IMR-90 (cell line): ENCODE data around the gene APIP. TPM values are rescaled to one million over a fixed set of nuclear protein-coding genes. Genes with fewer than 3 reads are reported as not detected.

Source experiments
- ATAC-seq: fragments of 200-7000 bp; cut with Tn5 transposase; 2 replicates; pipeline ENCODE4 v1.9.1; 2020; ENCODE audit warnings: low read depth, mild to moderate bottlenecking, moderate library complexity
- BruUV-seq: library from RNA; stranded (reverse); fragments of 400-500 nt; replicated peaks from 2 replicates; lab custom pipeline; 2021; lab: Mats Ljungman, UMichigan
- CTCF ChIA-PET: fragments of 300-600 bp; formaldehyde crosslinking; extraction: SDS; loops from one replicate; lab custom pipeline; 2021; ENCODE audit warnings: antibody characterized with exemption; lab: Yijun Ruan, JAX
- POLR2A ChIA-PET: fragments of 300-600 bp; sonication (Branson Sonifier 250); formaldehyde crosslinking; loops from one replicate; lab custom pipeline; 2022; ENCODE audit warnings: antibody characterized with exemption; ENCODE audit not compliant: unreplicated experiment; lab: Charles Lee
- DNase-seq: peaks from one replicate; pipeline ENCODE4 v3.0.0; 2013
- H2AFZ ChIP-seq: replicated peaks from 2 replicates; pipeline ENCODE3; 2013; ENCODE audit warnings: low read length, mild to moderate bottlenecking; ENCODE audit not compliant: poor library complexity
- H2AK5ac ChIP-seq: 2 replicates; pipeline ENCODE4 v1.6.1; 2013; ENCODE audit warnings: low read depth, low read length, inconsistent platforms
- H2AK9ac ChIP-seq: replicated peaks from 2 replicates; pipeline ENCODE3; 2013; ENCODE audit warnings: mild to moderate bottlenecking, low read depth, low read length, moderate library complexity; ENCODE audit not compliant: poor library complexity
- H2BK120ac ChIP-seq: 2 replicates; pipeline ENCODE4 v1.6.1; 2013; ENCODE audit warnings: low read depth, low read length, inconsistent platforms
- H2BK15ac ChIP-seq: 3 replicates; pipeline ENCODE4 v1.6.1; 2013; ENCODE audit warnings: low read depth, low read length, inconsistent platforms
- H2BK20ac ChIP-seq: 2 replicates; pipeline ENCODE4 v1.6.1; 2013; ENCODE audit warnings: low read depth, mild to moderate bottlenecking, inconsistent platforms, low read length, moderate library complexity
- H2BK5ac ChIP-seq: 2 replicates; pipeline ENCODE4 v1.6.1; 2013; ENCODE audit warnings: mild to moderate bottlenecking, low read depth, low read length, inconsistent platforms; ENCODE audit not compliant: poor library complexity, severe bottlenecking
- H3K14ac ChIP-seq: replicated peaks from 2 replicates; pipeline ENCODE4 v1.6.1; 2013; ENCODE audit warnings: low read depth, low read length, inconsistent platforms
- H3K18ac ChIP-seq: 2 replicates; pipeline ENCODE4 v1.6.1; 2013; ENCODE audit warnings: low read depth, low read length, control low read depth
- H3K23ac ChIP-seq: 2 replicates; pipeline ENCODE4 v1.6.1; 2013; ENCODE audit warnings: low read depth, low read length, inconsistent platforms
- H3K27ac ChIP-seq: 2 replicates; pipeline ENCODE4 v1.5.1; 2013; ENCODE audit warnings: mild to moderate bottlenecking, control low read depth, low read length; ENCODE audit not compliant: insufficient read depth
- H3K27me3 ChIP-seq: 2 replicates; pipeline ENCODE4 v1.6.1; 2013; ENCODE audit warnings: low read length; ENCODE audit not compliant: control insufficient read depth, insufficient read depth
- H3K36me3 ChIP-seq: 2 replicates; pipeline ENCODE4 v1.6.1; 2013; ENCODE audit warnings: low read length, mixed read lengths; ENCODE audit not compliant: control insufficient read depth, insufficient read depth
- H3K4ac ChIP-seq: 2 replicates; pipeline ENCODE4 v1.6.1; 2013; ENCODE audit warnings: low read depth, low read length, inconsistent platforms
- H3K4me1 ChIP-seq: 2 replicates; pipeline ENCODE4 v1.6.1; 2013; ENCODE audit warnings: low read length, mixed read lengths; ENCODE audit not compliant: control insufficient read depth, insufficient read depth
- H3K4me2 ChIP-seq: 2 replicates; pipeline ENCODE4 v1.6.1; 2013; ENCODE audit warnings: low read depth, mild to moderate bottlenecking, control low read depth, low read length, moderate library complexity
- H3K4me3 ChIP-seq: 2 replicates; pipeline ENCODE4 v1.5.1; 2013; ENCODE audit warnings: low read depth, mild to moderate bottlenecking, control low read depth, low read length, moderate library complexity; ENCODE audit not compliant: insufficient read depth
- H3K56ac ChIP-seq: 2 replicates; pipeline ENCODE4 v1.6.1; 2013; ENCODE audit warnings: low read length, inconsistent platforms; ENCODE audit not compliant: insufficient read depth; ENCODE audit errors: extremely low read depth
- H3K79me1 ChIP-seq, 2 experiments: 2 replicates each; pipeline ENCODE4 v1.6.1; 2013; ENCODE audit warnings: low read length in 2 of 2, inconsistent platforms in 1 of 2, low read depth in 1 of 2
- H3K9ac ChIP-seq: 2 replicates; pipeline ENCODE4 v1.6.1; 2013; ENCODE audit warnings: low read depth, low read length, control low read depth
- H3K9me1 ChIP-seq: 2 replicates; pipeline ENCODE4 v1.6.1; 2013; ENCODE audit warnings: low read length, inconsistent platforms; ENCODE audit not compliant: insufficient read depth
- H3K9me3 ChIP-seq: 2 replicates; pipeline ENCODE4 v1.6.1; 2013; ENCODE audit warnings: low read length; ENCODE audit not compliant: control insufficient read depth, insufficient read depth
- H4K20me1 ChIP-seq: 2 replicates; pipeline ENCODE4 v1.6.1; 2013; ENCODE audit warnings: low read length, inconsistent platforms; ENCODE audit not compliant: insufficient read depth
- H4K5ac ChIP-seq: 2 replicates; pipeline ENCODE4 v1.6.1; 2013; ENCODE audit warnings: mild to moderate bottlenecking, low read depth, low read length, control low read depth
- H4K8ac ChIP-seq, 2 experiments: 2 replicates each; pipeline ENCODE4 v1.6.1; 2013; ENCODE audit warnings: low read depth in 2 of 2, low read length in 2 of 2, control low read depth in 1 of 2, inconsistent platforms in 1 of 2
- H4K91ac ChIP-seq: 2 replicates; pipeline ENCODE4 v1.6.1; 2013; ENCODE audit warnings: low read depth, low read length, inconsistent platforms; ENCODE audit not compliant: insufficient read depth
- BHLHE40 ChIP-seq: fragments of 150-350 bp; IDR thresholded peaks from 2 replicates; pipeline ENCODE4 v1.6.1; 2016; ENCODE audit warnings: mild to moderate bottlenecking, low read depth, low read length
- CEBPB ChIP-seq: IDR thresholded peaks from 2 replicates; pipeline ENCODE4 v1.6.1; 2012; ENCODE audit warnings: low read depth, low read length, improper control_type of control experiment
- CHD1 ChIP-seq: IDR thresholded peaks from 2 replicates; pipeline ENCODE4 v1.6.1; 2012; ENCODE audit warnings: low read depth, low read length, improper control_type of control experiment
- CTCF ChIP-seq: conservative IDR thresholded peaks from 2 replicates; pipeline ENCODE4 v1.5.1; 2012; ENCODE audit warnings: mild to moderate bottlenecking, low read depth, low read length, improper control_type of control experiment
- ELK1 ChIP-seq: fragments of 150-350 bp; IDR thresholded peaks from 2 replicates; pipeline ENCODE4 v1.6.1; 2016; ENCODE audit warnings: low read depth, mild to moderate bottlenecking, low read length, moderate library complexity, borderline replicate concordance
- FOS ChIP-seq: fragments of 150-350 bp; IDR thresholded peaks from 2 replicates; pipeline ENCODE4 v1.6.1; 2016; ENCODE audit warnings: low read depth, low read length
- MAFK ChIP-seq: IDR thresholded peaks from 2 replicates; pipeline ENCODE4 v1.6.1; 2012; ENCODE audit warnings: low read depth, low read length, improper control_type of control experiment
- MAZ ChIP-seq: IDR thresholded peaks from 2 replicates; pipeline ENCODE4 v1.6.1; 2012; ENCODE audit warnings: low read depth, mild to moderate bottlenecking, low read length, improper control_type of control experiment, moderate library complexity, borderline replicate concordance
- MXI1 ChIP-seq: IDR thresholded peaks from 2 replicates; pipeline ENCODE4 v1.6.1; 2012; ENCODE audit warnings: low read depth, mild to moderate bottlenecking, low read length, moderate library complexity, borderline replicate concordance
- NFE2L2 ChIP-seq: fragments of 150-350 bp; IDR thresholded peaks from 2 replicates; pipeline ENCODE4 v1.6.1; 2016; ENCODE audit warnings: low read depth, mild to moderate bottlenecking, low read length
- POLR2A ChIP-seq: IDR thresholded peaks from 2 replicates; pipeline ENCODE4 v1.6.1; 2012; ENCODE audit warnings: mild to moderate bottlenecking, low read depth, low read length
- RAD21 ChIP-seq: IDR thresholded peaks from 2 replicates; pipeline ENCODE4 v1.6.1; 2012; ENCODE audit warnings: low read length, improper control_type of control experiment
- RCOR1 ChIP-seq: IDR thresholded peaks from 2 replicates; pipeline ENCODE4 v1.6.1; 2012; ENCODE audit warnings: mild to moderate bottlenecking, low read length, improper control_type of control experiment; ENCODE audit not compliant: insufficient replicate concordance
- RFX5 ChIP-seq: IDR thresholded peaks from 2 replicates; pipeline ENCODE4 v1.8.0; 2012; ENCODE audit warnings: low read depth, mild to moderate bottlenecking, low read length, moderate library complexity
- SMC3 ChIP-seq: fragments of 150-350 bp; IDR thresholded peaks from 2 replicates; pipeline ENCODE4 v1.6.1; 2016; ENCODE audit warnings: low read depth, mild to moderate bottlenecking, antibody characterized with exemption, low read length, moderate library complexity
- WGBS, 2 experiments: methylation state at CpG; one replicate each; pipeline versions ENCODE4 v1.1.5 to v1.1.7; 2013; ENCODE audit warnings: missing lambda C conversion rate in 2 of 2; ENCODE audit not compliant: insufficient read length in 1 of 2; ENCODE audit errors: extremely low coverage in 2 of 2; 5-methylcytosine and 5-hydroxymethylcytosine counted together
- dilution Hi-C: fragments of 300-500 bp; cut with HindIII; formaldehyde crosslinking; loops from one replicate; pipeline ENCODE4 v1.14.3; 2018; ENCODE audit warnings: low sequenced_read_pairs; ENCODE audit not compliant: unreplicated experiment
- in situ Hi-C: fragments of 300-500 bp; cut with MboI; formaldehyde crosslinking; loops from 3 replicates; pipeline ENCODE4 v1.14.3; 2019; ENCODE audit warnings: low sequenced_read_pairs, inconsistent platforms, mixed read lengths
- intact Hi-C: fragments of 100-400 bp; cut with micrococcal nuclease; formaldehyde crosslinking; loops from 2 replicates; pipeline ENCODE4 v1.10.0; 2022
- polyA plus RNA-seq, 3 experiments: library from polyadenylated mRNA; depleted of rRNA; stranded (reverse); fragments of >200 nt; gene quantifications; 2 replicates each; pipeline ENCODE4 v1.2.3, GENCODE V29; 2012; ENCODE audit warnings: low replicate concordance in 1 of 3
- total RNA-seq: library from RNA; depleted of rRNA; stranded (reverse); fragments of >200 nt; gene quantifications from 2 replicates; pipeline ENCODE4 v1.2.3, GENCODE V29; 2012
- TF ChIP-seq, protein P1 (sequence below): fragments of 150-350 bp; IDR thresholded peaks from 2 replicates; pipeline ENCODE4 v1.6.1; 2017; ENCODE audit warnings: mild to moderate bottlenecking, antibody characterized with exemption, low read length, low read depth

APIP gene
- total and polyA plus RNA-seq, 2 of the 4 experiments (the other 2 are of a cell fraction) = 9.9 to 16.6 TPM

DNA sequence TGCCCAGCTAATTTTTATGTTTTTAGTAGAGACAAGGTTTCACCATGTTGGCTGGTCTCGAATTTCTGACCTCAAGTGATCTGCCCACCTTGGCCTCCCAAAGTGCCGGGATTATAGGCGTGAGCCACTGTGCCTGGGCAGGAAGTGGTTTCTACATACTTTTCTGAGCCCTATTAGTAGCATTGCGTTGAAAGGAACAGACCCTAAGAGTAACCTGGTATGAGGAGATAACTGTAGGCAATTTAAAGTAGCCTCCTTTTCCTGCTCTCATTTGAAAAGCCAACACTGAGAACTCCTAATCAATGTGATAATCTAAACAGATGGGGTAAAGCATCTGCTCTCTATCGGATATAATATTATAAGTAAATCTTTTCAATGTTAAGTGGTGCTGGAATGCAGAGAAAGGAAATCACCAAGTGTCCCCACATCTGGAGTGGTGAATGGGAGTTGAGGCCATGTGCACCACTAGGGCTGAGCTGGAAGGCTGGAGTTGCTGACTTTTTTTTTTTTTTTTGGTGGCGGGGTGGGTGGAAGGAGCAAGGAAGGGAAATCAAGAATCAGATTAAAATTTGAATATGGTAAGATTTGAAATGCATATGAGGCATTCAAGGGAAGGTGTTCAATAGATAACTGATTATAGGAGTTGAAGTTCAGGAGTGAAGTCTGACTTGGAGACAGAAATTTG is 20.9 kb upstream of the APIP start:
- Histone ChIP-seq H2BK15ac (no peak overlapping the region), H4K20me1 (no peaks in the 10 kb centered on the region), H2AFZ (no peak overlapping the region), H3K9me3 (no peaks in the 10 kb centered on the region), H4K5ac (no peak overlapping the region), H2BK5ac (no peak overlapping the region), H4K91ac (no peak overlapping the region), H3K4me1 (peaks cover 2% of the 10 kb centered on the region; the same call in 1 of the 2 replicates), H2AK9ac (no peak overlapping the region), H3K79me1 (peaks cover 32 to 56% of the 10 kb centered on the region in 2 experiments), H3K27me3 (no peaks in the 10 kb centered on the region), H3K9me1 (no peaks in the 10 kb centered on the region), H3K56ac (no peak overlapping the region), H3K23ac (no peak overlapping the region), H3K4me2 (no peak overlapping the region), H3K18ac (no peak overlapping the region), H2BK20ac (no peak overlapping the region), H2BK120ac (no peak overlapping the region), H4K8ac (no peak overlapping the region), H3K14ac (no peak overlapping the region), H2AK5ac (no peak overlapping the region), H3K36me3 (peaks cover 6% of the 10 kb centered on the region), H3K4me3 (no peak overlapping the region), H3K27ac (no peak overlapping the region), H3K4ac (no peak overlapping the region), H3K9ac (no peak overlapping the region)
- intact Hi-C loops (no loop called here), in situ Hi-C loops (no loop called here), dilution Hi-C loops (no loop called here)
- DNase-seq (no peak), ATAC-seq (no peak)
- BruUV-seq = no TSS peak
- ChIA-PET CTCF (no interaction called here), POLR2A (no interaction called here)
- TF ChIP-seq RAD21 = no peak
- TF ChIP-seq ELK1 = no peak
- no peak for TF ChIP-seq RCOR1
- no peak for TF ChIP-seq BHLHE40
- TF ChIP-seq MXI1 = no peak
- no peak for TF ChIP-seq MAFK
- TF ChIP-seq NFE2L2 = no peak
- no peak for TF ChIP-seq CHD1
- TF ChIP-seq FOS = no peak
- TF ChIP-seq RFX5 = no peak
- TF ChIP-seq, protein P1, sequence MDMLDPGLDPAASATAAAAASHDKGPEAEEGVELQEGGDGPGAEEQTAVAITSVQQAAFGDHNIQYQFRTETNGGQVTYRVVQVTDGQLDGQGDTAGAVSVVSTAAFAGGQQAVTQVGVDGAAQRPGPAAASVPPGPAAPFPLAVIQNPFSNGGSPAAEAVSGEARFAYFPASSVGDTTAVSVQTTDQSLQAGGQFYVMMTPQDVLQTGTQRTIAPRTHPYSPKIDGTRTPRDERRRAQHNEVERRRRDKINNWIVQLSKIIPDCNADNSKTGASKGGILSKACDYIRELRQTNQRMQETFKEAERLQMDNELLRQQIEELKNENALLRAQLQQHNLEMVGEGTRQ = no peak
- no peak for TF ChIP-seq MAZ
- no peak for TF ChIP-seq POLR2A
- TF ChIP-seq CTCF = no peak
- TF ChIP-seq CEBPB = no peak
- no peak for TF ChIP-seq SMC3
- no CpG with 5 or more reads among the region's 6 CpGs for WGBS, 2 experiments
